Suppressor macrophage (primary cell): ENCODE measurements around the gene RBM20.

ENCODE experiments used
- DNase-seq, 4 experiments: peaks; one replicate each; pipeline ENCODE4 v3.0.0-alpha.2; 2020 to 2022

Gene RBM20

DNA sequence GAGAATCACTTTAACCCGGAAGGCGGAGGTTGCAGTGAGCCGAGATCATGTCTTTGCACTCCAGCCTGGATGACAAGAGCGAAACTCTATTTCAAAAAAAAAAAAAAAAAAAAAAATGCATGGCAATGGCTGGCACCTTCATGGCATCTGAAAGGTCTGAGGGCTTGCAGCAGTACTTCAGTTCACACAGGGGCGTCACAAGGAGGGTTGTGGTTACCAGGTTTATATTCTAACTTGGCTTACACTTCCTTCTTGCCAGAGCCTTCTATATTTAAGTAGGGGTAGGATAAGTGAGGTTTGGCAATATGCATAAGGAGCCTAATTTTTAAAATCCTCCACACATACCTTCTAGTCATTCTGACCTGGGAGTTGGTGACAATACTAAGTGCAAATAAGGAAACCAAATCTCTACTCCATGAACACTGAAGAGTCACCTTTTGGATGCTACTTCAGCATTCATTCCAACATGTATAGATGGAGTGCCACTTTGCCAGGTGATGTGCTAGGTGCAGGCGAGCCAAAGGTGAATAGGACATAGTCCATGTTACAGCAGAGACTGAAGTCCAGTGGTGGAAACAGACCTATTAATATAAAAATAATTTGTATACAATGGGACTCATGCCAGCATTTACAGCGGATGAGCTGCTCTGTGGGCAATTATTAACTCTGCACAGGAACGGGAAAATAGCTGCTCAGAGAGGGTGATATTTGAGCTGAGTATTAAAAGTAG, 169.8 kb downstream of the RBM20 start:
- DNase-seq = no peak

DNA sequence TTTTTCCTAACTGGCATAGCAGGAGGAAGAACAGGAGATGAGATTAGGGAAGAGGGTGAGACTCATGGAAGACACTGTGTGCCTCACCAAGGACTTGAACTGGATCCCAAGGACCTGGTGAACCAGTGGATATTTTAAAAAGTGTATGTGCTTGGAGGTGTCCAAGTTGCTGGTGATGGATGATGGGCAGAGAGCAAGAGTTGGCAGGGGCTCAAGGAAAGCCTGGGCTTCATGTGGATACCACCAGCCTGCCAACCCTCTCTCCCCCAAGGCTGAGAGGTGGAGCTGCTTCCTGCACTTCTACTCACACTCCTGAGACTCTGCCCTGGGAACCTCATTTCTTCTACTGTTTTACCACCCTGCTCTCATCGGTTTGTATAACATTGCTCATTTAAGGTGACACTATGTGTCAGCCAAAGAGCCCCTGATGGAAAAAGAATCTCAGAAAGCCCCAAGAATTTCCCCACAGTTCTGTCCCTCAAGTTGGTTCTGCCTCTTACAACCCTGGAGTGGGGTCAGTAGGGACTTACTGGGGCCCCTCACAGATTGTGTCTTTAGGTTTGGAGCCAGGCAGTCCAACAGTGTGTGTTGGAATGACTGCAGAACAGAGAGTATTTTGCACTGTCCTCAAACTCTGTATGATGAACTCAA, 171.3 kb downstream of the RBM20 start:
- DNase-seq = no peak

DNA sequence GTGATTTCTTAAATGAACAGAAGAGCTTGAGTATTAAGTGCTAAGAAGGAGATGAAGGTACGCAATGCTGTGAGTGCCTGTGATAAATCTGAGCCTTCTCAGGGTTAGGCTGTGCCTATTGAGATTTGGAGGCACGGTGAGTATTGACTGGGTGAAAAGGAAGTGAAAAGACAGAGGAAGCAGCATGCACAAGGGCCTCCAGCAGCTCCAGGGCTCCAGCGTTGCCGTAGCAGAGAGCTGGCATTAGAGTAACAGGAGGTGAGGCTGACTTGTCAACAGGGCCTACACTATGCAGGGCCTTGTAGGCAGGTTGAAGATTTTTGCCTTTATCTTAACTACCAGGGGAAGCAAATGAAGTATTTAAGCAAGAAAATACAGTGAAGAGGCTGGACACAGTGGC, 173.5 kb downstream of the RBM20 start:
- DNase-seq = peak in 3 of 4 experiments; percentile 19 to 36 (median 34)

DNA sequence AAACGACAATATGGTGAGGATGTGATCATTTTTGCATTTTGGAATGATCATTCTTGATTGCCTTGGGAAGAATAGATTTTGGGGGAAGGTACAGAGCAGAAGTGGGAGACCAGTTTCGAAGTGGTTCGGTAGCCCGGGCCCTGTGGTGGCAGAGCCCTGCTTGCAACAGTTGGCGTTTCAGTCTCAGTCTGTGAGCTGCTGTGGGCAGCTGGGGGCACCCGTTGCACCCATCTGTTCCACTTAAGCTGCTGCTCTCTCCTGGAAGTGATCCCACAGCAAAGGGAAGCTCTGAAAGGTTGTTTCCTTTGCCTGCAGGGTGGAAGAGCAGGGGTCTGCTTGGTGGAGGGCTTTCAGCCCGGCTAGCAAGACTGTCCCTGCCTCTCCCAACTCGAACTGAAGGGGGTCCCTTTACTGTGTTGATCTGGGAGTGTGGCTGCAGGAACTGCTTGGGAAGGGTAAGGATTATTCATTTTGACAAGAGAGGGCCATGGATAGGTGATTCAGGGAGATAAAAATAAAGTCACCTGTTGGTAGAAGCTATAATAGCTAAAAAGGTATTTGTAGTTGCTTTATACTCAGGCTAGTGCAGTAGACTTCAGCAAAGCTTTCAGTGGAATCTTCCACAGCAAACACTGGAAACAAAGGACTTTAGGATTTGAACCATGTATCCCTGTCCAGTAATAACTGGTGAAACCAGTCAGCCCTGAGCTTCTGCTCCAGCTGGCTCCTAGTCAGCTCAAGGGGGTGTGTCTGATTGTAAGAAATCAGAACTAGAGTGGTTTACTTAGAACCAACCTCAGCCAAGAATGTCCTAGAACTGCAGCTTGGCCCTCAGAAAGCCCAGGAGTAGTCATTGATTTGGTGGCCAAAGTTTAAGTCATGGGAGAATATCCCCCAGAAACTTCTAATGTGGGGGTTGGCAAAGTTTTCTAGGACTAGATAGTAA, 174.4 kb downstream of the RBM20 start:
- DNase-seq = no peak

DNA sequence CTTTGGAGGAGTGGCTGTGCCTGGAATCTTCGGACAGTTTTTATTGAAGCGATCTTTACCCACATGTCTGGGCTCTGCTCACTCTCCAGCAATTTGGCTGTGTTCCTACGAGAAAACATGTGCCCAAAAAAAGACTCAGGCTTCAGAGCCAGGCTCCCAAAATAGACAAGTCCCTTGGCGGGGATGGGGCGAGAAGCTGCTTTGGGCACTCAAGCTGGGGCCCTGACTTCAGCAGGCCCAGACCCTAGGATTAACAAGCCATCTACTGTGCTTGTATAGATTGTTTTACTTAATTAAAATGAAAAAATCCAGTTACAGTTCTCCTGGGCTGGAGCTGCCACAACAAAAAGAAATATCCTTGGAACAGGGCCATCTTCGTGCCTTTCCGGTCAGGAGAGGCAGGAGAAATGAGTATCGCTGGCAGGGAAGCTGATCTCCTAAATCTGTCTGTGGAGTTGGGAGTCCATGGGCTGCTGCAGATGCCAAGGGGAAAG, 176.2 kb downstream of the RBM20 start:
- DNase-seq = no peak

DNA sequence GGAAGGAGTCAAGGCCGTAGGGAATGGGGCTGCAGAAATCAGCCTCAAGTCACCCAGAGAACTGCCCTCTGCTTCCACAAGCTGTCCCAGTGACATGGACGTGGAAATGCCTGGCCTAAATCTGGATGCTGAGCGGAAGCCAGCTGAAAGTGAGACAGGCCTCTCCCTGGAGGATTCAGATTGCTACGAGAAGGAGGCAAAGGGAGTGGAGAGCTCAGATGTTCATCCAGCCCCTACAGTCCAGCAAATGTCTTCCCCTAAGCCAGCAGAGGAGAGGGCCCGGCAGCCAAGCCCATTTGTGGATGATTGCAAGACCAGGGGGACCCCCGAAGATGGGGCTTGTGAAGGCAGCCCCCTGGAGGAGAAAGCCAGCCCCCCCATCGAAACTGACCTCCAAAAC, 177.4 kb downstream of the RBM20 start:
- no peak for DNase-seq

DNA sequence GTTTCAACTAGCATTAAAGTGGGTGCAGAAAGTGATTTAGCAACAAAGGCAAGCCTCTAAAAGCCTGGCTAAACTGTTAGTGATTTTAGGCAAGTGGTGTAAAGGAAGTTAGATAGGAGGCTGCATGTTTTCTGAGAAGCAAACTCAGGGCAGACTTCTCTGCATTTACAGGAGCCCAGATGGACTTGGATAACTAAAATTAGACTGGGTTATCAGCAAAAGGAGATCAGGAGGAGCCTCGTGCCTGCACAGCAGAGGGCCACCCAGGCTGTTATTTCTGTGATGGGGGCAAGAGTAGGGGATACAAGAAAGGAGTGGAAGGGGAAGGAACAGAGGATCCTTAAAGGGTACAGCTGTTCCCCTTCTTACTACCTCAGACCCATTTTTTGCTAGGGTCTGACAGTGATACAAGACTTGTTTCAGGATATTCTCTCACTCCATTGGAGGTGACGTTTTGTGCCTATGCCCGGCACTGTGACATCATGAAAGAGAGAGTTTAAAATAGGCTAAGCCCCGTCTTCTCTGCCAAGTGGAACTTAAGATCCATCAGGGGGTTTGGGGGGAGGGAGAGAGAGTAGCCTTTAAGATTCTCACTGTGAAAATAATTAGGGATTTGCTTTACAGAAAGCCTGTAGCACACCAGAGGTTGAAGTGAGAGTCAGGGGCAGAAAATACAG, 178.0 kb downstream of the RBM20 start:
- no peak for DNase-seq

DNA sequence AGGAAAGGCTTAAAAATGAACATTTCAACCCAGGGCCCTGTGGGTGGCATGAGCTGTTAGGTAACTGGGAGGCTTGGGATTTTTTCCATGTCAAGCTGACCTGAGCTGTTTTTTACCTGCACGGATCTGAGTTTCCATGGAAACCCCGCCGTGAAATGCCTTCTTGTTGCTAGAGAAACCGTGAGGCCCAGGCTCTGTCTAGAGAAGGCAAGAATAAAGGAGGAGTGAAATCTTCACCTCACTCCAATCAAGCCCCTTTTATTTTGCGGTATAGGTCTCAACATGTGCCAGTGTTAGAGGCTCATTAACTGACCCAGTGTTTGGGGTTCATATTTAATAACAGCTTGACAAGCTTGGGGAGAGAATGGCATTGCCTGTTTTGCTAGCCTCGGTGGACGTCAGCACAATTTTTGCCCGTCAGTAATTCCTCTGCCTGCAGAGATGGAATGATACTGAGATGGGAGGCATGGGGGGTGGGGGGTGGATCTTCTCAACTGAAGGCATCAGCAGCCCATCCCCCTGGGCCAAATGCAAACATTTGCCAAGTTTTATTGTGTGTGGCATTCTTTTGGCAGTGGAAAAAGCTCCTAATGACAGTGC, 178.7 kb downstream of the RBM20 start:
- DNase-seq = no peak

DNA sequence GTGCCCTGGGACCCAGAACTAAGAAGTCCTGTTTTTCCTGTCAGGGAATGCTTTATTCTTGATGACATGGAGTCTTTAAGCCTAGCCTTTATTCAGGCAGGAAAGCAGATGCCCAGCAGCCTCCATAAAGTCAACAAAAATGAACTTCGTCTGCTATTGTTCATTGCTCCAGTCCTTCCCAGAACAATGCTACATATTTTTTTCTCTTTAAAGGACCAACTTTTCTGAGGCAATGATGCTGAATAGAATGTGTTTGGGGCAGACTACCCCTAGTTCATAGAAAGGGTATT, 180.0 kb downstream of the RBM20 start:
- no peak for DNase-seq

DNA sequence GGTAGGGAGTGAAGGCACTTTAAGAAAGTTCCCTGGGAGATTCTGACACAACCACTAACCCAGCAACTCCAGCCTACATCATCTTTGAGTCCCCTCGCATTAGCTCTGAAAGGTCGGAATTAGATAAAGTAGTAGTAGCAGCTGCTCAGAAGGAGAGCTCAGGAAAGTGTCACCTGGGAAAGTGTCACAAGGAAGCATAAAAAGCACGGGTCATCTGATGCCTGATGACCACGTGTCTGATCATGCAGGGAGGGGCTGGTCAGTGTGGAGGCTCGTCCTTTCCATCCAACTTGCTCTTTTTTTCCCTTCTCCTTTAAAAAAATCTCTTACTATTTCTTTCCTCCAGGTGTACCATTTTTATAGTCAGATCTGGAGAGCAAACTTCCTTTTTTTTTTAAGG, 180.5 kb downstream of the RBM20 start:
- DNase-seq = no peak

DNA sequence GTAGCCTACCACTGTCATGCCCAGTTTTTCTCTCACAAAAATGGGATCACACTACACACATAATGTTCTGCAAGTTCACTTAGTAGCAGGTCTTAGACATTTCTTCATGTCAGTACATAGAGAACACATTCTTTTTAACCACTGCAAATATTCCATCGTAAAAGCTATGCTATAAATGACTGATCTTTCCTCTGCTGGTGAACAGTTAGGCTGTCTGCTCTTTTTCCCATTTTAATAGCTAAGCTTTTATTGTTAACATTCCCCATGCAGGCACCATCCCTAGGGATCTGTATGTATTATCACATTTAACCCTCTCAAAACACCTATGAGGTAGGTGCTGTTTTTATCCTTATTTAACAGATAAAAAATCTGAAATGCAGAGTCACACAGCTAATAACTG, 181.4 kb downstream of the RBM20 start:
- DNase-seq = no peak

DNA sequence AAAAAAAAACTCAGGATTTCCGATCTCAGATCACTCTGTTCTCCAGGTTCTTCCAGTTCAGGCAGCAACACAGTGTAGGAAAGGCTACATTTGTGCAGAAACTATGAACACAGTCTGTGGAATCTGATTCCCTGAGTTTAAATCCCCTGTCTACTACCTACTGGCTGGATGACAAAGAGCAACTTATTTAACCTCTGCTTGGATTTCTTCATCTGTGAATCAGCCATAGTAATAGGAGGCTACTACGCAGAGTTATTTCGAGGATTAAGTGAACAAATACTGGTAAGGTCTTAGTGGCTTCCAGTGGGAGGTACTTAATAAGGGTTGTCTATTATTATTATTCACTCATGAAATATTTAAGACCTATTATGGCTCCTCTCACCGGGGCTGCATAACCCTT, 183.3 kb downstream of the RBM20 start:
- no peak for DNase-seq

DNA sequence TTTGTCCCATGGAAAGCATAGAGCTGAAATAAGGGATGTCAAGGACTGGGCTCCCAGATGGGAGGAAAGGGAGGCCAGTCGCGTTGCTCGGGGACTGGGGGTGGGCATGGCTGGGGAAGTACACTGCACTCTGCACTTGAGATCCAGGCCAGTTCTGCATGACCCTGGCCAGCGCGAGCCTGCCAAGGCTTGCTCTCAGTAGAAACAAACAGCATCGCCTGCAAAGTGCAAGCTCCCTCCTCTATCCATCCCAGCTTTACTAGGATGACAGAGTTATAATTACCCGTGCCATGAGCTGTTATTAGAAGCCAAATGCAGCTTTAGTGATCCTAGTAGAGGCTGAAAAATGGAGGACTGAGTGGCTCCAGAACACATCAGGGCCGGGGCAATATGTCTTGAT, 183.7 kb downstream of the RBM20 start:
- DNase-seq = no peak

DNA sequence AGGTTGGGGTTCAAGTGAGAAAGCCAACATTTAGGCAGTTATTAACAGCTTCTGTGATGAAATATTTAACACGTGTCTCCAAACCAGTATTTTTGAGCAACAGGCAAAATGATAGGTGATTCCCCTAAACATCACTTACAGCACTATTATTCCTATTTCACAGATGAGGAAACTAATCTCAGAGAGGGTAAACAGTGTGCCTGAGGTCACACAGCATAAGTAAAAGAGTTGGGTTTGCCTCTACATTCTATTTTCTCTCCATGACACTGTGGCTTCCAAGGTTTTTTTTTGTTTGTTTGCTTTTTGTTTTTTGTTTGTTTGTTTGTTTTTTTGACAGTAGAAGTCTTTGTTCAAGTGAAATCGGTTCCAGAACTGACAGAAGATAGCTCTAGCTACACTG, 184.4 kb downstream of the RBM20 start:
- DNase-seq = no peak

DNA sequence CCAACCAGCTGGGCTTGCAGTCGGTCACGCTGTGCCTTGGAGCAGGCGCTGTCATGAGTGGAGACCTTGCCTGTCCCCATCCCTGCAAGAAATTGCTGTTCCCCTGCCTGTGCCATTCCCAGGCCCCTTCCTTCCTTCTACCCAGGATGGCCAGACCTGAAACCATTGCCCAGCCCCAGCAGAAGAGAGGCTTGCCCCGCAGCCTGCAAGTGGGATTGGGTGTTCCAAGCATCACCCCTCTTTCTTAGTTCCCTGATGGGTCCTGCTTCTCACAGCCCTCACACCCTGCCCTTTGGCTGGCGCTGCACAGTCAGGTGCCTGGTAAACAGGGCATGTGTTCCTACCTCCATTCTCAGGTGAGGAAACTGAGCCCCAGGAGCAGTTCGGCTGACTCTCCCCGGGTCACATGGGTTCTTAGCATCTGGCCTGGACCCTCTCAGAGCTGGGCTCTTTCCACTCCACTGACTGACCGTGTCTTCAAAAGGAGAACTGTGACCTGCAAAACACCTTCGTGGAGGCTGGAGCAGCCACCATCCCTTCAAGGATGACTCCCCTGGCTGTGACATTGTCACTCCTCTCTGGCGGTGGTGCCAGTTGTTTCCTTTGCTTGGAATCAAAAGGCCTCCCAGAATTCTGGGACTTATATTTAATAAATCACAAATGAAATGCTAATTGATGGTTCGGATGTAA, 185.7 kb downstream of the RBM20 start:
- DNase-seq = no peak

DNA sequence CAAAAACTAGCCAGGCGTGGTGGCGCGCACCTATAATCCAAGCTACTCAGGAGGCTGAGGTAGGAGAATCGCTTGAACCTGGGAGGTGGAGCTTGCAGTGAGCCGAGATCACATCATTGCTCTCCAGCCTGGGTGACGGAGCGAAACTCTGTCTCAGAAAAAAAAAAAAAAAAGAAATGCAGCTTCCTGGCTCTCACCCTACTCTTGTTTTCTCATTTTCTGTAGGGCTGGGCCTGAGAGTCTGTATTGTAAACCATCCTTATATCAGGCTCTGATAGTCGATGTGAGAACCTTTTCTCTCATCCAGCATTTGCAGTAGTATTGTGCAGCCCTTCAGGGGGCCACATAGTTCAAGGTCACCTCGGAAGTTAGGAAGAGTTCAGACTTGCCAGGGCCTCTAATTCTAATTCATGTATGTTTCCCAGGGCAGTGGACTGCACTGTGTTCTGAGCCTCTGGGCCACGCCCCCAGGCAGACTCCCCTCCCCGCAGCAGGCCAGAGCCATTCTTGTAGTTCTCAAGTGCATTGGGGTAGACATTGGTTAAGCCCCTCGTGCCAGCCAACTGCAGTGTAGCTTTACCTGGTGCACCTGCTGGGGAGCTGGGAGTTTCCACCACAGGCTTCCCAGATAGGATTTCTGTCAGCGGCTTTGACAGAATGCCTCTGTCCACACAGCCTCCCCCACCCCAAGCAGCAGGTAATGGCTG, 189.3 kb downstream of the RBM20 start:
- no peak for DNase-seq

DNA sequence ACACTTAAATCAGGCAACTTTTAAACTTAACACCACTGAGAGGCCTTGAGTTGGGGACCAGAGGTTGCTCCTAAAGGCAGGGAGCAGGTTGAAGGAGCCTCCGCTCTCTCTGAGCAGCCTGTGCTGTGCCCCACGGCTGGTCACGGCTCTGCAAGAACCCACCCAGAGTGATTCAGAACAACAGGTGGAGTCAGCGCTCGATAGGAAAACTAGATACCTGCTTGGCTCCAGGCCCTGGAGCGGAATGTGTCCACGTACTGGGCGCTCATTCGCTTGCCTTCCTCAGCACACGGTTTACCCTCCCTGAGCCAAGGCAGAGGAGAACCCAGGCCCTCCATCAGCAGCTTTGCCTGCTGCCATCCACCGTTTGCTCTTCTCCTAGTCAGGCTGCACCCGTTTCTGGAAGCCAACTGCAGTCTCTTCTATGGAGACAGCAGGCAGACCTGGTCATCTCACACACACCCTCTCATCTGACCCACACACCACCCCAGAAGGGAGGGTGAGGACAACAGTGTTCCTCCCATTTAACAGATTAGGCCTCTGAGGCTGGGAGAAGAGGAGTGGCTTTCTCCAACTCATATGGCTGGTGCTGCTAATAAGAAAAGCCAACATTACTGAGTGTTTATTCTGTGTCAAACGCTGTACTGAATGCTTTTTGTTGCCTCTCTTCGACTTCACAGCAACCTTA, 189.9 kb downstream of the RBM20 start:
- no peak for DNase-seq

DNA sequence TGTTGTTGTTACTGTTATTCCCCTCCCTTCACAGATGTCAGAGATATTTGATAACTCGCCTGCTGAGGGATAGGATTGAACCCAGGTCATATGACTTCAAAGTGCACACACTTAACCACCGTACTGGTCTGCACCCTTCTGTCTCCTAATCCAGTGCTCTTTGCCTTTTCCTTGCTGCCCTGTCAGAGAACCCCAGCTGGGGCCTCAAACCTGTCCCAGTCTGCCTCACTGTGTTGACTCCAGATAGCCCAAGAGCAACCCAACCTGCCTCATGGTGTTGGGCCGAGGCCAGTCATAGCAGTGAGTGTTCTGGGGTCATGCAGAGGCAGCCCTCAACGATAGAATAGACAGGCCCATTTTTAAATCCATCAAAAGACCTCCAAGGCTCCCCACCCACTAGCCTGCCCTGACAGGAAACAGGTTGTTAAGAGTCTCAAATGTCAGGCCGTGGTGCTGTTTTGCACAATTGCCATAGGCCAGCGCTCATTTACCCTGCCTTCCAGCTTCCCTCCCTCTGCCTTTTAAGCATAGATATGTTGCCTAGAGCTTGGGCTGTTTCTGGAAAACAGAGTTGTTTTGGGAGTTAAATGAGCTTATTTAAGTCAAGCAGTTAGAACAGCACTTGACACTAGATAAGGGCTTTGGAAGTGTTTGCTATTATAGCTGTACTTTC, 190.6 kb downstream of the RBM20 start:
- DNase-seq = no peak

DNA sequence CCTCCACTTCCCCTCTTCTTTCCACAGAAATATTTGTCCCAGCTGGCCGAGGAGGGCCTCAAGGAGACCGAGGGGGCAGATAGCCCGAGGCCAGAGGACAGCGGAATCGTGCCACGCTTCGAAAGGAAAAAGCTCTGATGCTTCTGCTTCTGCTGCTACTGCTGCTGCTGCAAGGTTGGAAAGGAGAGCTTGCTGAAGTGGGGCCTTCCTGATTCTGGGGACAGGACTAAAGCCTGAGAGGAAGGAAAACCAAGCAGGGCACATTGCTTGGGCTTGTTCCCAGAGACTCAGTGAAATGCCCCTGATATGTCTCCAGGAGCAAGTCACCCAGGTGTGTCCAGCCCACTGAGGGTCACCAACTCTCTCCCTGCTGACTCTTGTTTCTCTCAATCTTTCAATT, 191.7 kb downstream of the RBM20 start:
- DNase-seq = peak in 3 of 4 experiments; percentile 23 to 38 (median 33)

DNA sequence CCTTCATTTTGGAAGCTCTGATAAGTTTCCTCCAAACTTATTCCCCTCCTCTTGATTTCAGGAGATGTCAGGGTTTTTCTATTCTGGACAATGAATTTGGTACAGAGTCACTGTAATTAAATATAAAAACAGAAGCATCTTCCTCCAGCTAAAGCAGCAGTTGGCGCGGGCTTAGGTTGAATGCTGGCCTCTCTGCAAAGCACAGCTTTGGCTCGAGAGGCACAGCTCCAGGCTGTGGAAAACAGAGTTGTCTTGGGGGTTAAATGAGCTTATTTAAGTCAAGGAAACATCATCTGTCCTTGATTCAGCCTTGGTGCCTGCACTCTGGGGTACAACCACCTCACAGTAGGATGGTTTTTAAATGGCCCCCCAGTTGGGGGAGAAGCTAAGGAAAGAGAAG, 192.6 kb downstream of the RBM20 start:
- DNase-seq = no peak
